Measurements from ENCODE around the gene LAMB3. TPM values are rescaled to one million over a fixed set of nuclear protein-coding genes. Genes with fewer than 3 reads are reported as not detected.

LAMB3 gene
- total RNA-seq, 1 donor: 14.2 TPM

DNA sequence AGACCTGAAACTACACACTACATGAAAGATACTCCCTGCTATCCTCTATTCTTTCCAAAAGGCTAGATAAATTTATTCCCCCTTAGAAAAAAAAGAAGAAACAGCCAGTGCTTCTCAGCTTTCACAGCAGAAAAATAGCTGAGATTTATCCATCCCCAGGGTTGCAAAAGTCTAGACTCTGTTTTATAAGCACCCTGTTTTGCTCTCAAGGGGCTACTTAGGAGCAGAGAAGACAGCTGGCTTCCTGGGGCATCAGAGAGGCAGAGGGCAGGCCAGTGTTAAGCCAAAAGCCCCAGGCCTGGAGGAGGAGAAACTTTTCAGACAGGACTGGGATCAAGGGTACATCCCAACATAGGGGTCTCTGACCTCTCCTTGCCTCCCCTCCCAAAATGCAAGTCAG lies 3.9 kb downstream of the LAMB3 start:
- no peak overlapping the region for H3K4me3 ChIP-seq (ENCODE audit: low read depth, low read length)
- TF ChIP-seq, protein P1, sequence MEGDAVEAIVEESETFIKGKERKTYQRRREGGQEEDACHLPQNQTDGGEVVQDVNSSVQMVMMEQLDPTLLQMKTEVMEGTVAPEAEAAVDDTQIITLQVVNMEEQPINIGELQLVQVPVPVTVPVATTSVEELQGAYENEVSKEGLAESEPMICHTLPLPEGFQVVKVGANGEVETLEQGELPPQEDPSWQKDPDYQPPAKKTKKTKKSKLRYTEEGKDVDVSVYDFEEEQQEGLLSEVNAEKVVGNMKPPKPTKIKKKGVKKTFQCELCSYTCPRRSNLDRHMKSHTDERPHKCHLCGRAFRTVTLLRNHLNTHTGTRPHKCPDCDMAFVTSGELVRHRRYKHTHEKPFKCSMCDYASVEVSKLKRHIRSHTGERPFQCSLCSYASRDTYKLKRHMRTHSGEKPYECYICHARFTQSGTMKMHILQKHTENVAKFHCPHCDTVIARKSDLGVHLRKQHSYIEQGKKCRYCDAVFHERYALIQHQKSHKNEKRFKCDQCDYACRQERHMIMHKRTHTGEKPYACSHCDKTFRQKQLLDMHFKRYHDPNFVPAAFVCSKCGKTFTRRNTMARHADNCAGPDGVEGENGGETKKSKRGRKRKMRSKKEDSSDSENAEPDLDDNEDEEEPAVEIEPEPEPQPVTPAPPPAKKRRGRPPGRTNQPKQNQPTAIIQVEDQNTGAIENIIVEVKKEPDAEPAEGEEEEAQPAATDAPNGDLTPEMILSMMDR (IDR thresholded peaks at IDR 0.05; ENCODE audit: insufficient read depth, low read depth, low read length): no peak
- no peak for DNase-seq (ENCODE audit: low read depth)

DNA sequence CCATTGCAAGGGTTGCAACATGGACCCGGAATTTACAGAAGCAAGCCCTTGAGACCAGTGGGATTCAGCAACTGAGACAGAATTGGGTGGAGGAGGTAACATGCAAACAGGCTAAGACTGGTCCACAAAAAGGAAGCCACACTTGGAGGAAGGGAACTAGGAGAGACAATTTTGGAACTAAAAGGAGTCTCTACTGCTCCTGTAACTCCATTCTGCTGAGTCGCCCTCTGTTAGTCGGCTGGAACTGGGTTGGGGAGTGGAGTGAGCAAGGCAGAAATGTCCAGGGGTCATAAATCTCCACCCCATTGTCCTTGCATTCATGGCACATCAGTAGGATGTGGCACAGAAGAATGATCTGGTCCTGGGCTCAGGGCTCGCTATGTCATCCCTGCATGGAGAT lies 5.1 kb downstream of the LAMB3 start:
- no peak overlapping the region for H3K4me3 ChIP-seq (ENCODE audit: low read depth, low read length)
- TF ChIP-seq, protein P1 (IDR thresholded peaks at IDR 0.05; ENCODE audit: insufficient read depth, low read depth, low read length): no peak
- DNase-seq (ENCODE audit: low read depth): no peak

DNA sequence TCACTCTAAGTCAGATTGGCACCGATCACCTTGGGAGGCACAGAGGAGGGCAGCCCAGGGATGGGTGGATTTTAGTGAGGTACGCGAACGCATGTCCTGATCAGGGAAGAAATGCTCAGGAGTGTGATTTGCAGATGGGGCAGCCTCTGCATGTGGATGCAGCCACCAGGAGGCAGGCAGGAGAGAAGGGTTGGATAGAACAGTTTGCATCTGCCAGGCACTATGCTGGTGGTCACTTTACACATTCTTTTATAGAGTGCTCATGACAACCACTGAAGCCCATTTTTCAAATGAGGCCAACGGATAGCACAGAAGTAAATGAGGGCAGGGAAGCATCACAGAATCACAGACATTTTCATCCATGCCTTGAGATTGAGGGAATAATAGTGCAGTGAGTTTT lies 5.7 kb downstream of the LAMB3 start:
- TF ChIP-seq, protein P1 (IDR thresholded peaks at IDR 0.05; ENCODE audit: insufficient read depth, low read depth, low read length): peak; percentile 36
- H3K4me3 ChIP-seq (ENCODE audit: low read depth, low read length): no peak overlapping the region
- no peak for DNase-seq (ENCODE audit: low read depth)

DNA sequence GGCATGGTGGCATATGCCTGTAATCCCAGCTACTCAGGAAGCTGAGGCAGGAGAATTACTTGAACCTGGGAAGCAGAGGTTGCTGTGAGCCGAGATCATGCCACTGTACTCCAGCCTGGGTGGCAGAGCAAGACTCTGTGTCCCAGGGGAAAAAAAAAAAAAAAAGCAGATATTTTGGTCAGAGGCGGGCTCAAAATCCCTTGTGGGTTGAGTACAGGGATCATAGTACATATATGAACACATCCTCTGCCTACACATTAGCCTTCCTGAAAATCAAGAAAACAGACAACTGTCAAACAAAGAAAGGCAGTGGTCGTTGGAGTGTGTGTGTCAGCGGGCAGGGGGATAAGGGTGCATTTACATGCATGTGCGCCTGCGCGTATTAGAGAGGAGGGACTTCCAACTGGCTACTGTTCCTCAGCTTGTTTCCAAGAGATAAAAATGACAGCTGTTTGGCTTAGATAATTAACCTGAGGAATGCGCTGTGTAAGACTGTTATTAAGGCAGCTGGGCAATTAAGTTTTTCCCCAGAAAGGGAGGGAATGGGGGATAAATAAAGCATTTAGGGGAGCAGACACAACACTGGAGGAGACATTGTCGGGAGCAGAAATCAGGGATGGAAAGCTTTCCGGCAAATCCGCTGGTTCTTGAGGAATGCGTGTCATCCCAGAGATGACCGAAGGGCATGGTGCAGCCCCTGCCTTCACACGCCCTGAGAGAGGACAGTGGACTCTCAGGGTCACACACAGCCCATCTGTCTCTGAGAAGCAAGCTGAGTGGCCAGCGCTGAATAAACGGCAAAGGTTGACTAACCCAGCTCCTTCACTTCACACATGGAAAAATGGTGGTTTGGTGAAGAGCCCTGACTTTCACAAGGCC lies 6.4 kb downstream of the LAMB3 start:
- no peak overlapping the region for H3K4me3 ChIP-seq (ENCODE audit: low read depth, low read length)
- no peak for DNase-seq (ENCODE audit: low read depth)
- TF ChIP-seq, protein P1 (IDR thresholded peaks at IDR 0.05; ENCODE audit: insufficient read depth, low read depth, low read length): no peak

DNA sequence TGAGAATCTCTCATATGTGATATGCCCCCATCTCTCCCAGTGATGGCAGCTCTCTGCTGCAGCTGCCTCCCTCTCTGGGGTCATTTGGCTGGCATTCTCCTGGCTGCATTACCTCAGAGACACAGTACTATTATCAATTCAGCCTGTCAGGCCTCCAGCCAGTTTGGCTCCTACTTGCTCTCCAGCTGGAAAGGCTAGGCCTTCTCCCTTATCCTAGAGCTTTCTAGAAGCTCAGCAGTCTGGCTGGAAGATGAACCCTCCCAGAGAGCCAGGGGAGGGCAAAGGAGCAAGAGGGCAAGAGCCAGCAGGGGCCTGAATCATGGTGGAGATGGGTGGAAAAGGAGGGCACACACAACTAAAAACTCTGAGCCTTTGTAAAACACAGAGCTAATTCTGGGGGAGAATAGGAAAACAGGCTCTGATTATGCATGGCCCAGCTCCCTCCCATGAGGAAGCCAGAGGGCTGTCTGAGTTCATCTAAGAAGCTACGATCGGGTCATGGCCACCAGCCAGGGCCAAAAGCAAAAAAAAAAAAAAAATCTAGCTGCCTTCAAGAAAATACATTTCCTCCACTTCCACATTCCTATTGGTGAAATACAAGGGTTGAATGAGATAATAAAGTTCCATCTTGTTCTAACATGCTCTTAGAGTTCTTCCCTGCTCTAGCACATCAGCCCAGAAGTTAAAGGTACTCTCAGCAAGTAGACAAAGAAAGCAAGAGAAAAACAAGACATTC lies 8.8 kb downstream of the LAMB3 start:
- peak; percentile 37 for DNase-seq (ENCODE audit: low read depth)
- TF ChIP-seq, protein P1 (IDR thresholded peaks at IDR 0.05; ENCODE audit: insufficient read depth, low read depth, low read length): no peak
- H3K4me3 ChIP-seq (ENCODE audit: low read depth, low read length): no peak overlapping the region

DNA sequence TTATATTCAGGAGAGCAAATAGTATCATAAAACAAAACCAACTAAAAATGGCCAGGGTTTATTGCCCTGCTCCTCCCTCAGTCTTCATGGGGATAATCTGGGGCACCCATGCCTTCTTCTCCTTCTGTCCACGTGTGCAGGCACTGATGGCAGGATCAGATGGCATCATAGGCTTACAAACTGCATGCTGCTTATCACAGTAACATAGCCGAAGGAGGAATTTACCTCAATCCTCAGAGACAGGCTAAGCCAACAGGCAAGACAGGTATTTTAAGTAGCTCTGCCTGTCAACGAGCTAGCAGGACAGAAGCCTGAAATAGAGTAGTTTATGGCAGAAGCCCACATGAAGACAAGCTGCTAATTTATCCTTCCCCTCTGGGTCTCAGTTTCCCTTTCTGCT lies 9.4 kb downstream of the LAMB3 start:
- TF ChIP-seq, protein P1 (IDR thresholded peaks at IDR 0.05; ENCODE audit: insufficient read depth, low read depth, low read length): no peak
- DNase-seq (ENCODE audit: low read depth): no peak
- no peak overlapping the region for H3K4me3 ChIP-seq (ENCODE audit: low read depth, low read length)

All from fibroblast of villous mesenchyme (primary cell).